ENCODE results near the gene MMS22L.

MMS22L gene

GRCh38 chr6:97151601-97152000, 131.4 kb downstream of the MMS22L start:
- DNase-seq (ENCODE audit: low read depth in 1 of 2, low spot score in 1 of 2) = no peak
- TF ChIP-seq CTCF (IDR thresholded peaks at IDR 0.05; ENCODE audit: insufficient read depth, low read length) (no peak), REST (IDR thresholded peaks at IDR 0.05; ENCODE audit: insufficient replicate concordance, low read depth) (no peak), POLR2AphosphoS5 (IDR thresholded peaks at IDR 0.05; ENCODE audit: low read depth) (no peak), SPI1 (IDR thresholded peaks at IDR 0.05; ENCODE audit: borderline replicate concordance, low read depth) (no peak), GABPA (IDR thresholded peaks at IDR 0.05; ENCODE audit: low read depth) (no peak)
- H3K4me3 ChIP-seq (replicated peaks; ENCODE audit: insufficient read depth, low read length) = no peak overlapping the region
- H3K27me3 ChIP-seq (ENCODE audit: insufficient read depth, poor library complexity, severe bottlenecking) = no peaks in the 10 kb centered on the region
- no peak overlapping the region for H3K27ac ChIP-seq (replicated peaks)

- TF ChIP-seq SPI1 (IDR thresholded peaks at IDR 0.05; ENCODE audit: borderline replicate concordance, low read depth) (no peak), CTCF (IDR thresholded peaks at IDR 0.05; ENCODE audit: insufficient read depth, low read length) (no peak), GABPA (IDR thresholded peaks at IDR 0.05; ENCODE audit: low read depth) (no peak), POLR2AphosphoS5 (IDR thresholded peaks at IDR 0.05; ENCODE audit: low read depth) (no peak), REST (IDR thresholded peaks at IDR 0.05; ENCODE audit: insufficient replicate concordance, low read depth) (no peak)
- Histone ChIP-seq H3K27me3 (ENCODE audit: insufficient read depth, poor library complexity, severe bottlenecking) (no peaks in the 10 kb centered on the region), H3K4me3 (replicated peaks; ENCODE audit: insufficient read depth, low read length) (no peak overlapping the region), H3K27ac (replicated peaks) (no peak overlapping the region)
- DNase-seq (ENCODE audit: low read depth in 1 of 2, low spot score in 1 of 2) = no peak
Observed at GRCh38 chr6:97150932-97151331, 132.1 kb downstream of the MMS22L start.

GRCh38 chr6:97147421-97147820, 135.6 kb downstream of the MMS22L start:
- no peak for DNase-seq (ENCODE audit: low read depth in 1 of 2, low spot score in 1 of 2)
- H3K27me3 ChIP-seq (ENCODE audit: insufficient read depth, poor library complexity, severe bottlenecking) = no peaks in the 10 kb centered on the region
- TF ChIP-seq GABPA (IDR thresholded peaks at IDR 0.05; ENCODE audit: low read depth) (no peak), CTCF (IDR thresholded peaks at IDR 0.05; ENCODE audit: insufficient read depth, low read length) (no peak), SPI1 (IDR thresholded peaks at IDR 0.05; ENCODE audit: borderline replicate concordance, low read depth) (no peak), POLR2AphosphoS5 (IDR thresholded peaks at IDR 0.05; ENCODE audit: low read depth) (no peak), REST (IDR thresholded peaks at IDR 0.05; ENCODE audit: insufficient replicate concordance, low read depth) (no peak)
- no peak overlapping the region for H3K27ac ChIP-seq (replicated peaks)
- no peak overlapping the region for H3K4me3 ChIP-seq (replicated peaks; ENCODE audit: insufficient read depth, low read length)

Measured in HL-60 (cell line).